Mammary epithelial cell (primary cell): ENCODE results near the gene SCYL1.

ENCODE experiments used
- CTCF ChIP-seq, 2 donors: IDR thresholded peaks in 1 of 2; conservative IDR thresholded peaks in 1 of 2; 2 replicates each; pipeline ENCODE4 v1.5.1; 2011 to 2012; ENCODE audit warnings: inconsistent platforms in 2 of 2, low read length in 2 of 2, mild to moderate bottlenecking in 2 of 2, control low read depth in 1 of 2, low read depth in 1 of 2; ENCODE audit not compliant: insufficient read depth in 1 of 2; ENCODE audit errors: extremely low read depth in 1 of 2
- EZH2 ChIP-seq: IDR thresholded peaks from 2 replicates; pipeline ENCODE4 v1.6.1; 2012; ENCODE audit warnings: low read length, inconsistent platforms, borderline replicate concordance

GRCh38 chr11:65569164-65569972 is 44.5 kb downstream of the SCYL1 start:
- TF ChIP-seq CTCF (conservative IDR thresholded peaks at IDR 0.05 in 1 of 2, IDR thresholded peaks at IDR 0.05 in 1 of 2; ENCODE audit: extremely low read depth in 1 of 2, insufficient read depth in 1 of 2, low read depth in 1 of 2, low read length in 2 of 2) (no peak), EZH2 (no peak)
